Right lobe of liver (tissue), 6 donors: Measurements from ENCODE around the gene FEM1B. TPM values are rescaled to one million over a fixed set of nuclear protein-coding genes. Genes with fewer than 3 reads are reported as not detected.

ENCODE experiments used
- ATAC-seq, 4 donors: fragments of 200-7000 bp; cut with Tn5 transposase; one replicate each; pipeline ENCODE4 v1.9.1; 2020; ENCODE audit warnings: mild to moderate bottlenecking in 4 of 4, moderate library complexity in 4 of 4
- DNase-seq, 3 donors: peaks; one replicate each; pipeline ENCODE4 v3.0.0-alpha.2; 2020
- H3K27ac ChIP-seq, 3 donors: fragments of 200-600 bp; one replicate each; pipeline ENCODE4 v1.8.0; 2022
- H3K27me3 ChIP-seq, 2 donors: fragments of 200-600 bp; one replicate each; pipeline ENCODE4 v1.8.0; 2022
- H3K36me3 ChIP-seq, 4 donors: fragments of 200-600 bp; sonication (generic) in 1 of 4; one replicate each; pipeline versions ENCODE4 v1.5.1 to v1.8.0; 2017 to 2022; ENCODE audit warnings: control low read depth in 1 of 4
- H3K4me1 ChIP-seq, 4 donors: fragments of 200-600 bp; sonication (generic) in 1 of 4; one replicate each; pipeline versions ENCODE4 v1.5.1 to v1.8.0; 2017 to 2022; ENCODE audit warnings: control low read depth in 1 of 4
- H3K4me3 ChIP-seq, 3 donors: fragments of 200-600 bp; one replicate each; pipeline ENCODE4 v1.8.0; 2022
- H3K9me3 ChIP-seq, 4 donors: fragments of 200-600 bp; sonication (generic) in 1 of 4; one replicate each; pipeline versions ENCODE4 v1.5.1 to v1.8.0; 2017 to 2022; ENCODE audit warnings: control low read depth in 1 of 4
- POLR2A ChIP-seq: fragments of 450-650 bp; IDR thresholded peaks from one replicate; pipeline ENCODE4 v1.6.1; 2017; ENCODE audit warnings: antibody characterized with exemption, mild to moderate bottlenecking
- WGBS: methylation state at CpG from one replicate; pipeline ENCODE4 v1.1.6; 2018; ENCODE audit warnings: low coverage, low lambda C conversion rate; ENCODE audit not compliant: insufficient coverage; ENCODE audit errors: missing lambda C conversion rate; 5-methylcytosine and 5-hydroxymethylcytosine counted together
- intact Hi-C, 2 donors: fragments of 100-400 bp; cut with DNase I; formaldehyde crosslinking; loops; one replicate each; pipeline versions ENCODE4 v1.11.2 to v1.14.1; 2022
- total RNA-seq, 6 experiments: library from RNA; depleted of rRNA in 2 of 6; stranded (reverse); fragments of >200 nt in 2 of 6; fragmentation: NEBNext Ultra II Directional in 3 of 6; extraction: Animal tissue kit (Norgen Biotek cat#: 25700) in 3 of 6; gene quantifications; one replicate each; pipeline versions ENCODE4 v1.1.0 to v1.2.4, GENCODE V29; 2016 to 2023
- TF ChIP-seq, protein P1 (sequence below), 4 donors: fragments of 200-600 bp in 3 of 4; fragments of 450-650 bp in 1 of 4; IDR thresholded peaks; one replicate each; pipeline versions ENCODE4 v1.5.1 to v1.8.0; 2016 to 2022; ENCODE audit warnings: antibody characterized with exemption in 4 of 4, mild to moderate bottlenecking in 2 of 4
- donor health status: DM: no; HTN: yes; CAD: no.
- donor health status: DM: no; HTN: no; CAD: no.
- donor health status: DM: no; HTN: no; CAD: no.
- donor health status: DM: no; HTN: yes; CAD: no.
- donor health status: DM: no; HTN: yes; CAD: no.

Gene FEM1B
- total RNA-seq, 6 experiments from 2014 or later, result 17.7 to 28.3 (median 23.1) TPM

DNA sequence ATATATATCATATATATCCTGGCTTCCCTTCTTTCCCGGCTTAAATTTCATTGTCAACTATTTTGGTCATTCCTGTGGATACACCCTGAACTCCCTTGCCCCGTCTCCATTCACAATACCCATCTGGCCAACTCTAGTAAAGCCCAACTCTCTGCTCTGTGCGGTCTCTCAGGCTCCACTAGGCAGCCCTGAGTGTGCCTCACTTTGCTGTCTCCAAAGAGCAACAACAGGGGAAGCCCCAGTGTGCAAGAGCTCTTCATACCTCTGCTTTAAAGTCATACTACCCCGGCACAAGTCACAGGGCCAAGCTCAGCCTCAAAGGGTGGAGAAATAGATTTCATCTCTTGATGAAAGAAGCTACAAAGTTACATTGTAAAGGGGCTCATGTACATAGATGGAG, 18.9 kb upstream of the FEM1B start:
- no peaks in the 10 kb centered on the region for H3K36me3 ChIP-seq
- no peak overlapping the region for H3K27ac ChIP-seq
- H3K27me3 ChIP-seq, result no peaks in the 10 kb centered on the region
- DNase-seq (no peak), ATAC-seq (peak in 2 of 4 donors; percentile 8 to 30)
- no peak overlapping the region for H3K4me3 ChIP-seq
- peaks cover 0 to 6% (median 0%) of the 10 kb centered on the region in 4 donors for H3K4me1 ChIP-seq
- no peaks in the 10 kb centered on the region for H3K9me3 ChIP-seq
- intact Hi-C loops, result loop anchor here in 1 of 2 donors (10.0 kb wide), 1 partner anchor 46 kb away; no protein-coding TSS in a partner anchor
- 31% methylated on average over 4 of the region's 4 CpGs for WGBS
- TF ChIP-seq POLR2A, result no peak
- TF ChIP-seq, protein P1, sequence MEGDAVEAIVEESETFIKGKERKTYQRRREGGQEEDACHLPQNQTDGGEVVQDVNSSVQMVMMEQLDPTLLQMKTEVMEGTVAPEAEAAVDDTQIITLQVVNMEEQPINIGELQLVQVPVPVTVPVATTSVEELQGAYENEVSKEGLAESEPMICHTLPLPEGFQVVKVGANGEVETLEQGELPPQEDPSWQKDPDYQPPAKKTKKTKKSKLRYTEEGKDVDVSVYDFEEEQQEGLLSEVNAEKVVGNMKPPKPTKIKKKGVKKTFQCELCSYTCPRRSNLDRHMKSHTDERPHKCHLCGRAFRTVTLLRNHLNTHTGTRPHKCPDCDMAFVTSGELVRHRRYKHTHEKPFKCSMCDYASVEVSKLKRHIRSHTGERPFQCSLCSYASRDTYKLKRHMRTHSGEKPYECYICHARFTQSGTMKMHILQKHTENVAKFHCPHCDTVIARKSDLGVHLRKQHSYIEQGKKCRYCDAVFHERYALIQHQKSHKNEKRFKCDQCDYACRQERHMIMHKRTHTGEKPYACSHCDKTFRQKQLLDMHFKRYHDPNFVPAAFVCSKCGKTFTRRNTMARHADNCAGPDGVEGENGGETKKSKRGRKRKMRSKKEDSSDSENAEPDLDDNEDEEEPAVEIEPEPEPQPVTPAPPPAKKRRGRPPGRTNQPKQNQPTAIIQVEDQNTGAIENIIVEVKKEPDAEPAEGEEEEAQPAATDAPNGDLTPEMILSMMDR (IDR thresholded peaks at IDR 0.05), result no peak

DNA sequence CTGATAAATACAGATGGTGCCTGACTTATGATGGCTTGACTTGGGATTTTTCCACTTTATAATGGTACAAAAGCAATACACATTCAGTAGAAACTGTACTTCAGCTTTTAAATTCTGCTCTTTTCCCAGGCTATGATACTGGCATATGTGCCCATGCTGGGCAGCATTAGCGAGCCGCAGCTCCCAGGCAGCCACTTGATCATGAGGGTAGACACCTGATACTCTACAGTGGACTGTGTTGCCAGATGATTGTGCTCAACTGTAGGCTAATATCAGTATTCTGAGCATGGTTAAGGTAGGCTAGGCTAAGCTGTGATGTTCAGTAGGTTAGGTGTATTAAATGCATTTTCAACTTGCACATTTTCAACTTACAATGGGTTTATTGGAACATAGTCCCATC, 17.7 kb upstream of the FEM1B start:
- H3K27ac ChIP-seq, result no peak overlapping the region
- no peak for ATAC-seq
- WGBS, result 94% methylated on average over 2 of the region's 2 CpGs
- intact Hi-C loops, result loop anchor here in 1 of 2 donors (10.0 kb wide), 1 partner anchor 45 kb away; no protein-coding TSS in a partner anchor
- no peaks in the 10 kb centered on the region for H3K9me3 ChIP-seq
- no peaks in the 10 kb centered on the region for H3K36me3 ChIP-seq
- H3K27me3 ChIP-seq, result no peaks in the 10 kb centered on the region
- TF ChIP-seq, protein P1 (IDR thresholded peaks at IDR 0.05), result no peak
- H3K4me3 ChIP-seq, result no peak overlapping the region
- H3K4me1 ChIP-seq, result peaks cover 0 to 6% (median 0%) of the 10 kb centered on the region in 4 donors
- DNase-seq, result no peak

DNA sequence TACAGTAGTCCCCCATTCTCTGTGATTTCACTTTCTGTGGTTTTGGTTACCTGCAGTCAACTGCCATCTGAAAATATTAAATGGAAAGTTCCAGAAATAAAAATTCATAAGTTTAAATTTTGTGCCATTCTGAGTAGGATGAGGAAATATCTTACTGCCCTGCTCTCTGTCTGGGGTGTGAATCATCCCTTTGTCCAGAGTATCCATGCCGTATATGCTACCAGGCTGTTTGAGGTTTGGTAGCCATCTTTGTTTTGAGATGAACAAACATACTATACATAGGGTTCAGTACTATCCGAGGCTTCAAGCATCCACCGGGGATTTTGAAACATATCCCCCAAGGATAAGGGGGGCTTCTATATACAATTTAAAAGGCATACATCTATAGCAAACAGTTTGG, 16.3 kb upstream of the FEM1B start:
- ATAC-seq, result no peak

DNA sequence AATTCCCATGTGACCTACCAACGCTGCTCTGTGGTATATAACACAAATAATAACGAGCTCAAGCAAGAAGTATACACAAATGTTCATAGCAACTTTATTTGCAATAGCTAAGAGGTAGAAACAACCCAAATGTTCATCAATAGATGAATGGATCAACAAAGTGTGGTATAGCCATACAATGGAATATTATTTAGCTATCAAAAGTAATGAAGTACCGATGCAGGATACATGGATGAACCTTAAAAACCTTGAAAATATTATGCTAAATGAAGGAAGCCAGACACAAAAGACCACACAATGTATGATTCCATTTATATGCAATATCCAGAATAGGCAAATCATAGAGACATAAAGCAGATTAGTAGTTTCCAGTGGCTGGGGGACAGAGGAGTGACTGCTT, 15.6 kb upstream of the FEM1B start:
- Histone ChIP-seq H3K4me3 (no peak overlapping the region), H3K9me3 (no peaks in the 10 kb centered on the region), H3K27me3 (no peaks in the 10 kb centered on the region), H3K27ac (no peak overlapping the region), H3K4me1 (no peaks in the 10 kb centered on the region), H3K36me3 (no peaks in the 10 kb centered on the region)
- ATAC-seq, result no peak
- 98% methylated on average over 3 of the region's 3 CpGs for WGBS
- intact Hi-C loops, result no loop called here
- DNase-seq, result no peak
- no peak for TF ChIP-seq POLR2A
- TF ChIP-seq, protein P1 (IDR thresholded peaks at IDR 0.05), result no peak

More for the DNA sequence above, 16.3 kb upstream of the FEM1B start:
- Histone ChIP-seq H3K4me1 (peaks cover 0 to 2% (median 0%) of the 10 kb centered on the region in 4 donors), H3K9me3 (no peaks in the 10 kb centered on the region), H3K36me3 (no peaks in the 10 kb centered on the region), H3K4me3 (no peak overlapping the region), H3K27me3 (no peaks in the 10 kb centered on the region), H3K27ac (no peak overlapping the region)
- WGBS, result 80% methylated on average over 3 of the region's 3 CpGs
- intact Hi-C loops, result no loop called here
- no peak for DNase-seq
- no peak for TF ChIP-seq POLR2A
- TF ChIP-seq, protein P1 (IDR thresholded peaks at IDR 0.05), result no peak
